HCT116 (cell line): ENCODE data around the gene NAA16. TPM values are rescaled to one million over a fixed set of nuclear protein-coding genes. Genes with fewer than 3 reads are reported as not detected.

Experiments used
- ATAC-seq: fragments of 200-7000 bp; cut with Tn5 transposase; 2 replicates; pipeline ENCODE4 v1.9.1; 2020; ENCODE audit warnings: mild to moderate bottlenecking, moderate library complexity
- BruUV-seq: library from RNA; stranded (reverse); fragments of 400-500 nt; replicated peaks from 2 replicates; lab custom pipeline; 2021; lab: Mats Ljungman, UMichigan
- CTCF ChIA-PET: fragments of 300-600 bp; sonication (Branson Sonifier 250); formaldehyde crosslinking; loops from one replicate; lab custom pipeline; 2021; ENCODE audit warnings: antibody characterized with exemption; lab: Charles Lee
- POLR2A ChIA-PET: fragments of 300-600, 350-600 bp; sonication (Branson Sonifier 250); formaldehyde crosslinking; loops from one replicate; lab custom pipeline; 2021; ENCODE audit warnings: antibody characterized with exemption; lab: Charles Lee
- RAD21 ChIA-PET, 2 experiments: fragments of 300-600 bp; sonication (Branson Sonifier 250); formaldehyde crosslinking; loops; one replicate each; lab custom pipeline; 2023; ENCODE audit warnings: low total read pairs in 2 of 2; ENCODE audit not compliant: uncharacterized antibody in 2 of 2, unreplicated experiment in 2 of 2, low non-redundant PET in 1 of 2; lab: Charles Lee
- DNase-seq: peaks from one replicate; pipeline ENCODE4 v3.0.0-alpha.2; 2010; ENCODE audit warnings: low read depth, low spot score
- H2AFZ ChIP-seq: fragments of 200-600 bp; shearing (Covaris generic), sonication (generic); 2 replicates; pipeline ENCODE4 v1.6.1; 2017; ENCODE audit warnings: low read depth, mixed run types, mixed read lengths, antibody characterized with exemption, low read length; ENCODE audit not compliant: poor library complexity, severe bottlenecking
- H3K27ac ChIP-seq: 2 replicates; pipeline ENCODE4 v1.5.1; 2012; ENCODE audit warnings: low read depth, low read length
- H3K27me3 ChIP-seq: fragments of 200-600 bp; sonication (generic); 2 replicates; pipeline ENCODE4 v1.6.1; 2016; ENCODE audit warnings: mixed run types, low read length, mixed read lengths; ENCODE audit not compliant: insufficient read depth
- H3K36me3 ChIP-seq, 2 experiments: fragments of 200-500 bp in 1 of 2; fragments of 200-600 bp in 1 of 2; sonication (Bioruptor generic) in 1 of 2; sonication (generic) in 1 of 2; 2 replicates each; pipeline versions ENCODE4 v1.5.1 to v1.6.1; 2014 to 2016; ENCODE audit warnings: low read length in 2 of 2, inconsistent platforms in 1 of 2, mixed read lengths in 1 of 2, mixed run types in 1 of 2; ENCODE audit not compliant: insufficient read depth in 2 of 2, control insufficient read depth in 1 of 2
- H3K4me1 ChIP-seq, 2 experiments: fragments of 200-600 bp in 1 of 2; sonication (generic) in 1 of 2; 2 replicates each; pipeline versions ENCODE4 v1.5.1 to v1.6.1; 2012 to 2017; ENCODE audit warnings: low read length in 2 of 2, inconsistent platforms in 1 of 2, mild to moderate bottlenecking in 1 of 2, mixed read lengths in 1 of 2, mixed run types in 1 of 2, moderate library complexity in 1 of 2; ENCODE audit not compliant: insufficient read depth in 2 of 2, control insufficient read depth in 1 of 2
- H3K4me2 ChIP-seq: fragments of 200-600 bp; sonication (generic); 2 replicates; pipeline ENCODE4 v1.6.1; 2017; ENCODE audit warnings: mixed run types, low read length, mixed read lengths
- H3K4me3 ChIP-seq, 2 experiments: fragments of 200-600 bp in 1 of 2; sonication (generic) in 1 of 2; replicated peaks in 1 of 2; 2 replicates each; pipeline ENCODE4 v1.5.1; 2011 to 2016; ENCODE audit warnings: low read length in 2 of 2, control low read depth in 1 of 2, low read depth in 1 of 2, mild to moderate bottlenecking in 1 of 2, mixed read lengths in 1 of 2, mixed run types in 1 of 2
- H3K79me2 ChIP-seq: fragments of 200-600 bp; sonication (generic); 2 replicates; pipeline ENCODE4 v1.6.1; 2017; ENCODE audit warnings: mild to moderate bottlenecking, mixed run types, low read length, moderate library complexity, mixed read lengths; ENCODE audit not compliant: insufficient read depth
- H3K9ac ChIP-seq: fragments of 200-600 bp; sonication (generic); 2 replicates; pipeline ENCODE4 v1.6.1; 2016; ENCODE audit warnings: low read length, mixed read lengths
- H3K9me2 ChIP-seq: fragments of 200-600 bp; sonication (generic), shearing (Covaris generic); 2 replicates; pipeline ENCODE4 v1.6.1; 2017; ENCODE audit warnings: mixed run types, mild to moderate bottlenecking, moderate library complexity; ENCODE audit not compliant: insufficient read depth
- H3K9me3 ChIP-seq, 2 experiments: fragments of 200-500 bp in 1 of 2; fragments of 200-600 bp in 1 of 2; sonication (Bioruptor generic) in 1 of 2; sonication (generic) in 1 of 2; 2 replicates each; pipeline ENCODE4 v1.6.1; 2014 to 2017; ENCODE audit warnings: low read length in 2 of 2, mixed read lengths in 2 of 2, inconsistent platforms in 1 of 2, low read depth in 1 of 2, mild to moderate bottlenecking in 1 of 2, mixed run types in 1 of 2, moderate library complexity in 1 of 2; ENCODE audit not compliant: control insufficient read depth in 1 of 2, insufficient read depth in 1 of 2
- H4K20me1 ChIP-seq: fragments of 200-600 bp; sonication (generic), shearing (Covaris generic); 2 replicates; pipeline ENCODE4 v1.6.1; 2017; ENCODE audit warnings: mixed run types, mild to moderate bottlenecking, moderate library complexity; ENCODE audit not compliant: insufficient read depth
- ATF3 ChIP-seq: IDR thresholded peaks from 2 replicates; pipeline ENCODE4 v1.6.1; 2012
- EZH2phosphoT487 ChIP-seq: fragments of 200-600 bp; IDR thresholded peaks from 2 replicates; pipeline ENCODE4 v1.6.1; 2018; ENCODE audit warnings: antibody characterized with exemption, borderline replicate concordance
- FOSL1 ChIP-seq: IDR thresholded peaks from 2 replicates; pipeline ENCODE4 v1.6.1; 2012; ENCODE audit warnings: low read depth
- REST ChIP-seq: IDR thresholded peaks from 2 replicates; pipeline ENCODE4 v1.6.1; 2012; ENCODE audit warnings: low read depth
- TCF7L2 ChIP-seq: IDR thresholded peaks from 2 replicates; pipeline ENCODE4 v1.7.0; 2011; ENCODE audit warnings: borderline replicate concordance, inconsistent platforms; ENCODE audit not compliant: insufficient read depth, insufficient read length; ENCODE audit errors: extremely low read depth
- ZFX ChIP-seq: fragments of 450-650 bp; IDR thresholded peaks from 2 replicates; pipeline ENCODE4 v1.6.1; 2017
- intact Hi-C: fragments of 100-400 bp; cut with micrococcal nuclease; formaldehyde crosslinking; loops from 2 replicates; pipeline ENCODE4 v1.10.0; 2022
- total RNA-seq: library from RNA; stranded (reverse); gene quantifications from one replicate; pipeline ENCODE4 v1.2.1, GENCODE V29; 2021; ENCODE audit not compliant: unreplicated experiment
- TF ChIP-seq, protein P1 (sequence below), 3 experiments: fragments of 200-600 bp in 1 of 3; sonication (generic) in 1 of 3; IDR thresholded peaks in 2 of 3; conservative IDR thresholded peaks in 1 of 3; 2 replicates each; pipeline ENCODE4 v1.5.1; 2012 to 2017; ENCODE audit warnings: low read depth in 2 of 3, low read length in 2 of 3, antibody characterized with exemption in 1 of 3, borderline replicate concordance in 1 of 3, control low read depth in 1 of 3, mild to moderate bottlenecking in 1 of 3, mixed read lengths in 1 of 3, mixed run types in 1 of 3, moderate library complexity in 1 of 3; ENCODE audit not compliant: insufficient read depth in 1 of 3

NAA16 gene
- total RNA-seq, 1 experiment from 2014 or later: 19.1 TPM

DNA sequence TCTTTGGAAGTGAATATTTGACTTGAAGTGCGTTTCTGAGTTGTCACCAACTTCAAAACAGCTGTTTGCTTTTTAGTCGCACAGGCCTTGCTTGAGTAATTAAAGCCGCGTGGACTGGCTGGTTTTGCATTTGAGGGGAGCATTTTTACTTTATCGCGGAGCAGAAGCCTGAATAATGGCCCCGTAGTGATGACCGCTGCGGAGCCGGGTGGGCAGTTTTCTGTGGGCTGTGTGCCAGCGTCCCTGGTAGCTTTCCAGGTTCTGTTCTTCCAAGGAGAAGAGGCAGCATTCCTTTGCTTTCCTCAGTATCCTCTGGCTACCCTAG lies 1.1 kb downstream of the NAA16 start:
- peak overlapping the region; percentile 77 to 98 for H3K4me3 ChIP-seq
- DNase-seq (no peak), ATAC-seq (no peak)
- no peaks in the 10 kb centered on the region for H3K9me2 ChIP-seq
- 0 out of 2 replicates have a peak, but pooled peaks cover 6% of the 10 kb centered on the region for H4K20me1 ChIP-seq
- H3K4me1 ChIP-seq: peaks cover 5 to 12% of the 10 kb centered on the region in 2 experiments; a peak in 3 of 4 replicates
- no peaks in the 10 kb centered on the region for H3K27me3 ChIP-seq
- ChIA-PET RAD21 (no interaction called here), POLR2A (no interaction called here), CTCF (no interaction called here)
- BruUV-seq: TSS peak; percentile 41
- H3K27ac ChIP-seq: peak overlapping the region; percentile 95
- peak overlapping the region; percentile 96 for H3K9ac ChIP-seq
- no peak overlapping the region for H2AFZ ChIP-seq
- no peaks in the 10 kb centered on the region; a peak in 1 of 4 replicates for H3K36me3 ChIP-seq
- no peaks in the 10 kb centered on the region for H3K9me3 ChIP-seq
- peaks cover 60% of the 10 kb centered on the region for H3K79me2 ChIP-seq
- TF ChIP-seq ATF3 (no peak), EZH2phosphoT487 (no peak), ZFX (no peak), TCF7L2 (no peak), REST (no peak), FOSL1 (no peak)
- TF ChIP-seq, protein P1, sequence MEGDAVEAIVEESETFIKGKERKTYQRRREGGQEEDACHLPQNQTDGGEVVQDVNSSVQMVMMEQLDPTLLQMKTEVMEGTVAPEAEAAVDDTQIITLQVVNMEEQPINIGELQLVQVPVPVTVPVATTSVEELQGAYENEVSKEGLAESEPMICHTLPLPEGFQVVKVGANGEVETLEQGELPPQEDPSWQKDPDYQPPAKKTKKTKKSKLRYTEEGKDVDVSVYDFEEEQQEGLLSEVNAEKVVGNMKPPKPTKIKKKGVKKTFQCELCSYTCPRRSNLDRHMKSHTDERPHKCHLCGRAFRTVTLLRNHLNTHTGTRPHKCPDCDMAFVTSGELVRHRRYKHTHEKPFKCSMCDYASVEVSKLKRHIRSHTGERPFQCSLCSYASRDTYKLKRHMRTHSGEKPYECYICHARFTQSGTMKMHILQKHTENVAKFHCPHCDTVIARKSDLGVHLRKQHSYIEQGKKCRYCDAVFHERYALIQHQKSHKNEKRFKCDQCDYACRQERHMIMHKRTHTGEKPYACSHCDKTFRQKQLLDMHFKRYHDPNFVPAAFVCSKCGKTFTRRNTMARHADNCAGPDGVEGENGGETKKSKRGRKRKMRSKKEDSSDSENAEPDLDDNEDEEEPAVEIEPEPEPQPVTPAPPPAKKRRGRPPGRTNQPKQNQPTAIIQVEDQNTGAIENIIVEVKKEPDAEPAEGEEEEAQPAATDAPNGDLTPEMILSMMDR (IDR thresholded peaks at IDR 0.05 in 2 of 3, conservative IDR thresholded peaks at IDR 0.05 in 1 of 3; ENCODE audit: borderline replicate concordance in 1 of 3, insufficient read depth in 1 of 3, low read depth in 2 of 3, low read length in 2 of 3): no peak
- peak overlapping the region; percentile 80 for H3K4me2 ChIP-seq
- intact Hi-C loops: no loop called here
